Choroid plexus epithelial cell (primary cell): ENCODE results near the gene PTPRU.

Source experiments
- DNase-seq: peaks from one replicate; pipeline ENCODE4 v3.0.0-alpha.2; 2010; ENCODE audit warnings: low read depth
- H3K4me3 ChIP-seq: 2 replicates; pipeline ENCODE4 v1.5.1; 2011; ENCODE audit warnings: low read depth, mild to moderate bottlenecking, control low read depth, low read length, moderate library complexity
- CTCF ChIP-seq: conservative IDR thresholded peaks from 2 replicates; pipeline ENCODE4 v1.5.1; 2011; ENCODE audit warnings: low read depth, mild to moderate bottlenecking, control low read depth, inconsistent platforms, low read length, moderate library complexity

Gene PTPRU

GRCh38 chr1:29282924-29283803 is 46.8 kb downstream of the PTPRU start:
- no peak for TF ChIP-seq CTCF
- DNase-seq = peak; percentile 78
- peak overlapping the region; percentile 17 for H3K4me3 ChIP-seq

GRCh38 chr1:29283804-29284195 is 47.5 kb downstream of the PTPRU start:
- DNase-seq = no peak
- TF ChIP-seq CTCF = no peak
- no peak overlapping the region for H3K4me3 ChIP-seq

GRCh38 chr1:29284286-29284960 is 48.1 kb downstream of the PTPRU start:
- H3K4me3 ChIP-seq = no peak overlapping the region
- DNase-seq = no peak
- TF ChIP-seq CTCF = no peak

GRCh38 chr1:29284961-29285560 is 48.7 kb downstream of the PTPRU start:
- TF ChIP-seq CTCF = no peak
- no peak for DNase-seq
- H3K4me3 ChIP-seq = no peak overlapping the region

- no peak for TF ChIP-seq CTCF
- H3K4me3 ChIP-seq = no peak overlapping the region
Measured at GRCh38 chr1:29285771-29286170, 49.4 kb downstream of the PTPRU start.

GRCh38 chr1:29286194-29286767 is 50.0 kb downstream of the PTPRU start:
- no peak for TF ChIP-seq CTCF
- no peak overlapping the region for H3K4me3 ChIP-seq
- no peak for DNase-seq

More at GRCh38 chr1:29285771-29286170, 49.4 kb downstream of the PTPRU start:
- no peak for DNase-seq
